ENCODE results near the gene ATP8B4.
"Not testable (repeated sequence)": the region's sequence is repeated elsewhere in the genome, so short reads cannot be mapped to it uniquely, and the experiment has no call there.

ATP8B4 gene

DNA sequence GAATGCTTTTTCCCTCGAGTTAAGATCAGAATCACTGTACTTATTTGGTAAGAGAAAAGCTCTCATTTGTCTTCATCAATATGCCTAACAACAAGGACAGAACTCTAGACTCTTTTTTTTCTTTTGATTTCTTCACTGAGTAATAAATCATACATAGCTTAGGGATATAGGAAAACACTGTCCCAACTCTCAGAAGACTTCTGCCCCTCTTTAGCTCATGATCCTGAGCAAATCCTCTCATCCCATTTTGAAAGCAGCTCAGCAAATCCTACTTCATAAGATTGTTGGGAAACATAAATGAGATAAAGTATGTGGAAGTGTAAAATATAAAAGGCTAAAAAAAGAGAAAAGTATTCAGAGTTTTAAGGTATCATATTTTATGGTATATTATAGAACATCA, 141.7 kb downstream of the ATP8B4 start:
- H3K4me3 ChIP-seq (ENCODE audit: low read depth in 1 of 2, low read length in 2 of 2), result no peak overlapping the region
- H3K4me1 ChIP-seq (ENCODE audit: control insufficient read depth in 1 of 2, insufficient read depth in 2 of 2, low read length in 2 of 2), result no peaks in the 10 kb centered on the region
- no peak overlapping the region for H3K27ac ChIP-seq (ENCODE audit: low read length)
- H3K36me3 ChIP-seq (ENCODE audit: control insufficient read depth in 1 of 2, insufficient read depth in 2 of 2, low read length in 2 of 2), result no peaks in the 10 kb centered on the region
- H3K27me3 ChIP-seq (ENCODE audit: low read depth, low read length), result no peaks in the 10 kb centered on the region
- H3K9me3 ChIP-seq (ENCODE audit: control insufficient read depth in 1 of 2, low read length in 2 of 2), result no peaks in the 10 kb centered on the region

- H3K27me3 ChIP-seq (ENCODE audit: low read depth, low read length), result no peaks in the 10 kb centered on the region
- H3K36me3 ChIP-seq (ENCODE audit: control insufficient read depth in 1 of 2, insufficient read depth in 2 of 2, low read length in 2 of 2), result peaks cover 0 to 3% of the 10 kb centered on the region in 2 donors
- H3K9me3 ChIP-seq (ENCODE audit: control insufficient read depth in 1 of 2, low read length in 2 of 2), result peaks cover 4 to 11% of the 10 kb centered on the region in 2 donors
- no peaks in the 10 kb centered on the region for H3K4me1 ChIP-seq (ENCODE audit: control insufficient read depth in 1 of 2, insufficient read depth in 2 of 2, low read length in 2 of 2)
- no peak overlapping the region for H3K27ac ChIP-seq (ENCODE audit: low read length)
- H3K4me3 ChIP-seq (ENCODE audit: low read depth in 1 of 2, low read length in 2 of 2), result no peak overlapping the region
Observed at GRCh38 chr15:49964551-49964950, 154.5 kb downstream of the ATP8B4 start.

DNA sequence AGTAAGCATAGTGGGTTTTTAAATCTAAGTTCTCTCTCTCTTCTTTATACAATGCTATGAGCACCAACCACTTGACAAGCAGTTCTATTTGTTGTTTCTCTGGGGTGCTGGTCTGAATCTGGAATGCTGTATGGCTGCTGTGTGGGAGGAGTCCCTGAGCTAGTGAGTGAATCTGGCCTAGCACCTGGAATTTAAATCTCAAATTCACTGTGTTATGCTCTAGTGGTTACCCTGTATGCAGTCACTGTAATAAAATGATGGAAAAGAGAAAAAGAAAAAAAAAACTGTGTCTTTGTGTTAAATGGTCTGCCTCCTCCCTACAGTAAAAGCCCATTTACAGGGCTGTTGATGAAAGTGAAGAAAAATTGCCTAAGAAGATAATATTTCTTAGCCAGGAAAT, 155.0 kb downstream of the ATP8B4 start:
- no peaks in the 10 kb centered on the region for H3K27me3 ChIP-seq (ENCODE audit: low read depth, low read length)
- no peaks in the 10 kb centered on the region for H3K4me1 ChIP-seq (ENCODE audit: control insufficient read depth in 1 of 2, insufficient read depth in 2 of 2, low read length in 2 of 2)
- peaks cover 6 to 12% of the 10 kb centered on the region in 2 donors for H3K9me3 ChIP-seq (ENCODE audit: control insufficient read depth in 1 of 2, low read length in 2 of 2)
- no peak overlapping the region for H3K4me3 ChIP-seq (ENCODE audit: low read depth in 1 of 2, low read length in 2 of 2)
- H3K36me3 ChIP-seq (ENCODE audit: control insufficient read depth in 1 of 2, insufficient read depth in 2 of 2, low read length in 2 of 2), result peaks cover 0 to 3% of the 10 kb centered on the region in 2 donors
- no peak overlapping the region for H3K27ac ChIP-seq (ENCODE audit: low read length)

- H3K4me1 ChIP-seq (ENCODE audit: control insufficient read depth in 1 of 2, insufficient read depth in 2 of 2, low read length in 2 of 2); H3K4me3 ChIP-seq (ENCODE audit: low read depth in 1 of 2, low read length in 2 of 2); H3K27ac ChIP-seq (ENCODE audit: low read length); H3K27me3 ChIP-seq (ENCODE audit: low read depth, low read length); H3K36me3 ChIP-seq (ENCODE audit: control insufficient read depth in 1 of 2, insufficient read depth in 2 of 2, low read length in 2 of 2): not testable (repeated sequence)
- peaks cover 6 to 12% of the 10 kb centered on the region in 2 donors for H3K9me3 ChIP-seq (ENCODE audit: control insufficient read depth in 1 of 2, low read length in 2 of 2)
Observed at GRCh38 chr15:49963033-49963772, 155.8 kb downstream of the ATP8B4 start.

GRCh38 chr15:49962044-49962602, 156.9 kb downstream of the ATP8B4 start:
- peaks cover 6 to 12% of the 10 kb centered on the region in 2 donors for H3K9me3 ChIP-seq (ENCODE audit: control insufficient read depth in 1 of 2, low read length in 2 of 2)
- H3K36me3 ChIP-seq (ENCODE audit: control insufficient read depth in 1 of 2, insufficient read depth in 2 of 2, low read length in 2 of 2), result peaks cover 0 to 3% of the 10 kb centered on the region in 2 donors
- no peaks in the 10 kb centered on the region for H3K27me3 ChIP-seq (ENCODE audit: low read depth, low read length)
- no peak overlapping the region for H3K4me3 ChIP-seq (ENCODE audit: low read depth in 1 of 2, low read length in 2 of 2)
- no peaks in the 10 kb centered on the region for H3K4me1 ChIP-seq (ENCODE audit: control insufficient read depth in 1 of 2, insufficient read depth in 2 of 2, low read length in 2 of 2)
- no peak overlapping the region for H3K27ac ChIP-seq (ENCODE audit: low read length)

GRCh38 chr15:49953421-49953820, 165.6 kb downstream of the ATP8B4 start:
- H3K27ac ChIP-seq (ENCODE audit: low read length), result no peak overlapping the region
- H3K36me3 ChIP-seq (ENCODE audit: control insufficient read depth in 1 of 2, insufficient read depth in 2 of 2, low read length in 2 of 2), result no peaks in the 10 kb centered on the region
- no peaks in the 10 kb centered on the region for H3K27me3 ChIP-seq (ENCODE audit: low read depth, low read length)
- H3K4me3 ChIP-seq (ENCODE audit: low read depth in 1 of 2, low read length in 2 of 2), result no peak overlapping the region
- H3K9me3 ChIP-seq (ENCODE audit: control insufficient read depth in 1 of 2, low read length in 2 of 2), result peaks cover 0 to 4% of the 10 kb centered on the region in 2 donors
- H3K4me1 ChIP-seq (ENCODE audit: control insufficient read depth in 1 of 2, insufficient read depth in 2 of 2, low read length in 2 of 2), result no peaks in the 10 kb centered on the region

DNA sequence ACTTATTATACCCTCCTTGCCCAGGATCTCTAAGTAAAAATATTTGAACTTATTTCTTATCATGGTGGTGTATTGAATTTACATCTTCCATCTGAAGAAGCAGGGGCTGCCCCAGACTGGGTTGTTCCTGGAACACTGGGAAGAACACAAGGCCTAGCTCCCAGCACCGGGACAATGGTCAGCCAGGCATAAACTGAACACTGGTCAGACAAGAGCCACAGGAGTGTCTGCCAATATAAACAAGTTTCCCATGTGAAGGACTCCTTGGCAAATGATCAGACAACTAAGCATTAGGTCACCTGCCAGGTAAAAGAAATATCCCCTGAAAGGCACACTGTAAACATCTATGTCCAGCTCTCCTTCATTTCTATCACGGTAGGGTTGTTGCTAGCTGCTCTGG, 172.4 kb downstream of the ATP8B4 start:
- no peak overlapping the region for H3K27ac ChIP-seq (ENCODE audit: low read length)
- no peak overlapping the region for H3K4me3 ChIP-seq (ENCODE audit: low read depth in 1 of 2, low read length in 2 of 2)
- H3K4me1 ChIP-seq (ENCODE audit: control insufficient read depth in 1 of 2, insufficient read depth in 2 of 2, low read length in 2 of 2), result no peaks in the 10 kb centered on the region
- peaks cover 6 to 24% of the 10 kb centered on the region in 2 donors for H3K9me3 ChIP-seq (ENCODE audit: control insufficient read depth in 1 of 2, low read length in 2 of 2)
- no peaks in the 10 kb centered on the region for H3K27me3 ChIP-seq (ENCODE audit: low read depth, low read length)
- no peaks in the 10 kb centered on the region for H3K36me3 ChIP-seq (ENCODE audit: control insufficient read depth in 1 of 2, insufficient read depth in 2 of 2, low read length in 2 of 2)

DNA sequence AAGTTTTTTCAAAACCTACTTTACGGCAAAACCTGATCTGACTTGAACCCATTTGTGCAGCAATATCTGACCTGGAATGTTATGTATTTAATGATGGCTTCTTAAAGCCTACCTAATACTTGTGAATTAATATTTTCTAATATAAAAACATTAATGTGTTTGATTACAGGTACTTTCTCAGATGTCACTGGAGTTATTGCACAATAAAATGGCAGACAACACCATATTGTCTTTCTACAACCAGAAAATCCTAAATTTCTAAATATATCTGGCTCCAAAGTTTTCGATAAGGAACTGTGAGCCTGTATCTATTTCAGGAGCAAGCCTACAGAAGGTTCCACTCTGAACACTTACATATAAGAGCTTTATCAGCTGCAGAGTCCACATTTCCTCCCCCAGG, 184.5 kb downstream of the ATP8B4 start:
- Histone ChIP-seq H3K36me3 (ENCODE audit: control insufficient read depth in 1 of 2, insufficient read depth in 2 of 2, low read length in 2 of 2) (no peaks in the 10 kb centered on the region), H3K4me3 (ENCODE audit: low read depth in 1 of 2, low read length in 2 of 2) (no peak overlapping the region), H3K27me3 (ENCODE audit: low read depth, low read length) (no peaks in the 10 kb centered on the region), H3K9me3 (ENCODE audit: control insufficient read depth in 1 of 2, low read length in 2 of 2) (no peaks in the 10 kb centered on the region), H3K27ac (ENCODE audit: low read length) (no peak overlapping the region), H3K4me1 (ENCODE audit: control insufficient read depth in 1 of 2, insufficient read depth in 2 of 2, low read length in 2 of 2) (no peaks in the 10 kb centered on the region)

GRCh38 chr15:49927189-49927861, 191.7 kb downstream of the ATP8B4 start:
- no peaks in the 10 kb centered on the region for H3K4me1 ChIP-seq (ENCODE audit: control insufficient read depth in 1 of 2, insufficient read depth in 2 of 2, low read length in 2 of 2)
- no peaks in the 10 kb centered on the region for H3K9me3 ChIP-seq (ENCODE audit: control insufficient read depth in 1 of 2, low read length in 2 of 2)

GRCh38 chr15:49926740-49927139, 192.3 kb downstream of the ATP8B4 start:
- no peaks in the 10 kb centered on the region for H3K27me3 ChIP-seq (ENCODE audit: low read depth, low read length)
- H3K36me3 ChIP-seq (ENCODE audit: control insufficient read depth in 1 of 2, insufficient read depth in 2 of 2, low read length in 2 of 2), result no peaks in the 10 kb centered on the region
- H3K4me1 ChIP-seq (ENCODE audit: control insufficient read depth in 1 of 2, insufficient read depth in 2 of 2, low read length in 2 of 2), result no peaks in the 10 kb centered on the region
- no peaks in the 10 kb centered on the region for H3K9me3 ChIP-seq (ENCODE audit: control insufficient read depth in 1 of 2, low read length in 2 of 2)
- H3K4me3 ChIP-seq (ENCODE audit: low read depth in 1 of 2, low read length in 2 of 2), result no peak overlapping the region
- no peak overlapping the region for H3K27ac ChIP-seq (ENCODE audit: low read length)

More at GRCh38 chr15:49927189-49927861, 191.7 kb downstream of the ATP8B4 start:
- H3K27me3 ChIP-seq (ENCODE audit: low read depth, low read length), result no peaks in the 10 kb centered on the region
- H3K36me3 ChIP-seq (ENCODE audit: control insufficient read depth in 1 of 2, insufficient read depth in 2 of 2, low read length in 2 of 2), result no peaks in the 10 kb centered on the region
- H3K27ac ChIP-seq (ENCODE audit: low read length), result no peak overlapping the region
- no peak overlapping the region for H3K4me3 ChIP-seq (ENCODE audit: low read depth in 1 of 2, low read length in 2 of 2)

DNA sequence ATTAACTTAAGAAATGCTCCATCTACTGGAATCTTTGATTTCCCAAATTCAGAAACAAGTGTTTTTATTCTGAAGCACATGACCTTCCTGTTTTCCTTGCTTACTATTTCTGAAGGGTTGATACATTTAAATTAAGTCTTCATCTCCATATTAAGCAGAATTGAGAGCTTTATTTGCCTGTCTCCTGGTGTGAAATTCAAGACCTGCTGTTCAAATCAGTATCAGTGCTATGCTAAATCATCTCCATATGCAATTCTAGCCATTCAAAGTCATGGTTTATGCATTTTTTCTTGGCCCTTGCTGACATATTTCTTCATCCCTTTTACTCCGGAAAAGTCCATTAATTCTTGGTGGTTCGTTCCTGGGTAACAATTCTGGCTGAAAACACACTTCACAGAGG, 195.4 kb downstream of the ATP8B4 start:
- H3K9me3 ChIP-seq (ENCODE audit: control insufficient read depth in 1 of 2, low read length in 2 of 2), result no peaks in the 10 kb centered on the region
- no peak overlapping the region for H3K27ac ChIP-seq (ENCODE audit: low read length)
- no peak overlapping the region for H3K4me3 ChIP-seq (ENCODE audit: low read depth in 1 of 2, low read length in 2 of 2)
- H3K27me3 ChIP-seq (ENCODE audit: low read depth, low read length), result no peaks in the 10 kb centered on the region
- no peaks in the 10 kb centered on the region for H3K4me1 ChIP-seq (ENCODE audit: control insufficient read depth in 1 of 2, insufficient read depth in 2 of 2, low read length in 2 of 2)
- H3K36me3 ChIP-seq (ENCODE audit: control insufficient read depth in 1 of 2, insufficient read depth in 2 of 2, low read length in 2 of 2), result no peaks in the 10 kb centered on the region
